MM.1S (cell line): ENCODE data around the gene CLEC2A.

Source experiments
- CTCF ChIP-seq: fragments of 300-600 bp; sonication (generic); IDR thresholded peaks from 2 replicates; pipeline ENCODE4 v1.5.1; 2016; ENCODE audit warnings: antibody characterized with exemption, low read length, mixed read lengths
- EZH2 ChIP-seq: fragments of 300-600 bp; sonication (generic); optimal IDR thresholded peaks from 2 replicates; pipeline ENCODE3; 2017; ENCODE audit warnings: low read depth, mild to moderate bottlenecking, antibody characterized with exemption, low read length, mixed read lengths
- EZH2phosphoT487 ChIP-seq: fragments of 300-600 bp; sonication (generic); IDR thresholded peaks from 2 replicates; pipeline ENCODE4 v1.6.1; 2018; ENCODE audit warnings: antibody characterized with exemption, low read length

DNA sequence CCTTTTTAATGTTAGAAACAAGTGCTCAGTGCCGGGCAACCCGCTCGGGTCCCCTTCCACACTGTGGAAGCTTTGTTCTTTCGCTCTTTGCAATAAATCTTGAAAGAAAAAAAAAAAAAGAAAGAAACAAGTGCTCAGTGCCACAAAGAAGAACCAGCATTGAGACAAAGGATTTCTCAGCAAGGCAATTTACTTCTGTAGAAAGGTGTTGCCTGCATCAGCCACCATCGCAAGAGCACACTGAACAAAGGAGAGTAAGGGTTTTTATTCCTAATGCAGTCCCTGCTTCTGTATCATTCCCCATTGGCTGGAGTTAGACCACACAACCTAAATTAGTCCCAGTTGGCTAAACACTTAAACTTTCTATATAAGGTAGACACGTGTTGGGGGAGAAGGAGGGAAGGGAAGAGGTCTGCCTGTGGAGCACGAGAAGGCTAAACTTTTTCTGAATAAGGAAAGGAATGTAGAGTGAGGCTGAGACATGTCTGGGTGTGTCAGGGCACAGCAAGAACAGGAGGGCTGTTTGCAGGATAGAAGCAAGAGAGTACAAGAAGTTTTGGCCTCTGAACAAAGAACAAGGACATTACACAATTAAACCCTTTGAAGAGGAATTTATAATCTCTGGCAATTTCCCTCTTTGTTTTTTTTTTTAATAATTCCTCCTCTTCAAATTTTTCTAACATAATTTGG, 29.5 kb downstream of the CLEC2A start:
- TF ChIP-seq CTCF (no peak), EZH2 (no peak), EZH2phosphoT487 (no peak)
